NCI-H1930 (cell line): ENCODE measurements around the gene FTSJ3.

Experiments used
- DNase-seq, 2 experiments: peaks; one replicate each; lab custom pipeline; 2025; lab: John Stamatoyannopoulos, UW

The FTSJ3 gene

DNA sequence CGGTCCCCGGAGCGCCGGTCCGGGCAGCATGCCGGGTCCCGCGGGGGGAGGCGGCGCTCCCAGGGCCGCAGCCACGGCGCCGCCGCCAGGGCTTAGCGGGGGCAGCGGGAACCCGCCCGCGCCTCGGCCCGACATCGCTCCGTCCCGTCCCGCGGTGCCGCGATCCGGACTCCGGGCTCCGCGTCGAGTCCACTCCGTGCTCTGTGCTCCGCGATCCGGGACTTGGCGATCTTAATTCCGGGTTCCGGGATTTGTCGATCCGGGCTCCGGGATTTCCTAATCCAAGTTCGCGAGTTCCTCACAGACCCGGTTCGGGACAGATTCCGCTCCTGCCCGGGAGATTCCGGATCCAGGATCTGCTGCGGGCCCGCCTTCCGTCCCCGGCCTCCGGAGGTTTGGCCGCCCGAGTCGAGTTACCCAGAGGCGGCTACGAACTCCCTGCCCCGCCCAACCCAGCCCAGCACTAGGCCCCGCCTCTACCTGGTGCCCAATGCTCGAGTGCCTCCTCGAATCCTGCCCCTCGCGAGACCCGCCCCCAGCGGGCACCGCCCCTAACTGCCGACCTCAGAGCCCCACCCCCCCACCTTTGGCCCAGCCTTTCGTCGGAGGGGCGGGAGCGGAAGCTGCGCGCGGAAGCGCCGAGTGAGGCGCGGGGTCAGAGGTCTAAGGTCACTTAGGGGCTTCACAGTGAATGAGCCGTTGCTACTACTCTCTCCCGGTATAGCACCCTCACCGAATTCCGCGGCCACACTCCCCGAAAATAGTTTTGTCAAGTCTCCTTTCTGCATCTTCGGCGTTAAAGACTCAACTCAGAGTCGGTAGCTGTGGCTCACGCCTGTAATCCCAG, 15.3 kb upstream of the FTSJ3 start, which contains the start of gene SMARCD2:
TSS of gene SMARCD2 (minus strand) at position 146 of the 847 bp plus-strand sequence. CDS start at position 135, 11 bp downstream.
- peak; percentile 99 for DNase-seq

GRCh38 chr17:63842173-63842539, 14.7 kb upstream of the FTSJ3 start:
- DNase-seq: no peak

GRCh38 chr17:63841350-63842172, 14.1 kb upstream of the FTSJ3 start:
- DNase-seq: no peak

GRCh38 chr17:63840591-63841349, 13.3 kb upstream of the FTSJ3 start:
- DNase-seq: no peak

GRCh38 chr17:63838631-63839171, 11.2 kb upstream of the FTSJ3 start:
- no peak for DNase-seq

DNA sequence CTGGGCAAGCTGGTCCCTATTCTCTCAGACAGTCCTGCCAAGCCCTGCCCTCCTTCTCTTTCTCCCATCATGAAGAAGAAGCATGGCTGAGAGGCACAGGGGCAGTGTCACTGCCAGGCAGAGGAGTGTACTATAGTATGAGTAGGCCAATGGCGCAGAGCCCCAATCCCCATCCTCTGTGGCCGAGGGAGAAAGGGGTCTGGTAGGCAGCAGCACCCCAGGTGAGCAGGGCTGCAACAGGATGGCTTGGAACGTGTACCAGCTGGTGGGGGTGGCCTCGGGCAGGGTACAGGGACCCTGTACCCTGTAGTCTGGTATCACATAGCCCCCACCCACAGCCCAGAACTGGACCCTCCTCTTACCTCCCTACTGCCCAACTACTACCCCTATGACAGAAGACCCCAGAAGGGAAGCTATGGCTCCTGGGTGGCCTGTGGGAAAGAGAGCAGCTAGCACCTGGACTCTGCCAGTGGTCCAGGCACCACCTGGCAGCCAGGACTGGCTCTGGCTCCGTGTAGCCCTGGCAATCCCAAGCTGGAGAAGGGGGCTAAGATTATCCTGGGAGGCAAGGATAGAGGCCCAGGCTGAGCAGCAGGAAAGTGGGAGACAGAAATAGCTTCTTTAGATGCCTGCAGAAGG, 10.6 kb upstream of the FTSJ3 start:
- DNase-seq: no peak

GRCh38 chr17:63837480-63837879, 10.0 kb upstream of the FTSJ3 start:
- no peak for DNase-seq

DNA sequence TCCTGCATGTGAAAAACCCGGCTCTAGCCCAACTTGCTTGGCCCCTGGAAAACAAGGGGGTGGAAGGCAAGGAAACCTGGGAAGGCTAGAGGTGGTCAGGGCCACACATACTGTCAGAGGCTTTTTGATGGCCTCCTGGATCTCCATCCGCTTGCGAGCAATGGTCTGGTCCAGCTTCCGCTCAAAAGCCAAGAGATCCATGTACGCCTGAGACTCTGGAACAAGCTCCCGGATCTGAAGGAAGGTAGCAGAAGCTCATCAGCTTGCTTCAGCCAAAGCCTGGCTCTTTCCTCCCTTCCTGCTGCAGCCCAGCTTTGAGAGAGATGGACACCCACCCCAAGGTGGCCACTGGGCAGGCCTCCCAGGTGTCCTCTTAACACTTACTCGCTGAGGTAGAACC, 9.3 kb upstream of the FTSJ3 start:
- DNase-seq: no peak

DNA sequence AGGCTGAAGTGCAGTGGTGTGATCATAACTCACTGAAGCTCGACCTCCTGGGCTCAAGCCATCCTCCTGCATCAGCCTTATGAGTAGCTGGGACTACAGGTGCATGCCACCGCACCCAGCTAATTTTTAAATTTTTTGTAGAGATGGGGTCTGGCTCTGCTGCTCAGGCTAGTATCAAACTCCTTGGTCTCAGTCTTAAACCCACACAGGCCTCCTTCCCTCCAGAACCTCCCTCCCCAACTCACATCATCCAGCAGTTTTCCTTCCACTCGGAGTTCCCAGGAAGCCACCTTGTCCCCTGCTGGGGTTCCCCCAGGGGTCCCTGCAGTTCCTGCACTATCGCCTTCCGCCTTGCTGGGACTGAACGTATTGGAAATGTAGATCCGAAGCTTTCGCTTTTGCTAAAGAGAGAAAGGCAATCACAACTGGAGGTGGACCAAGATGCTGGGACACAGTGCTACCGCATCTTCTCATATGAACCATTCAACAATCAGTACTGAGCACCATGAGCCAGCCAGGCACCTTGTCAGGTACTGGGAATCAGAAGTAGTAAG, 7.8 kb upstream of the FTSJ3 start:
- DNase-seq: no peak

DNA sequence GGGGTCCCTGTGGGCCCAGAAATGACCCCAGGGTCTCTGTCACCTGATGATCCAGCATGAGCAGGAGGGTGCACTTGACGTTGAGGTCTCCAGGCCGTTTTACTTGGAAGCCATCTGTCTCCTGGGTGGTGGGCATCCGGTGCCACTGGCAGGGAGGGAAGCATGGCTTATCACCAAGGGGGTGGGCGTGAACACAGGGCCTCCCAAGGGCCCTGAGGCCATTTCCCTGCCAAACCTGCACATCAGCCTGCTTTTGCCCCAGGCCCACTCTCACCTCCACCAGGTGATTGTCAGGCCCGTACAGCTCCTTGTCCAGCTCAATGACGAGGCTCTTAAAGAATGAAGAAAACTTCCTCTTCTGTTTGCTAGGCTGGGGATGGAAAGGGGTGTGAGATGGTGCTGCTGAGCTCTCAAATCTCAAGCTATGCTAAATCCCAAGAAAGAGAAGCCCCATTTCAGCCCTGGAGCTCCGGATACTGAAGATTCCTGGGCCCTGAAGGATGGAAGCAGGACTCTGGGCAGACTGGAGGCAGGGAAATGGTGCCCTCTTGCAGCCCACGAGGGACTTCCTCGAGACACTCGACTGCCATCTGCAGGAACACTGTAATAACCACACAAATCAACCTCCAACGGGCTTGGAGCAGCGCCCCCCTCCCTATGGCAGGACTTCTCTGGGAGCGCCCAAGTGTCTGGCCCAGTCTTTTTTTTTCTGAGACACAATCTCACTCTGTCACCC, 7.1 kb upstream of the FTSJ3 start:
- peak; percentile 84 to 87 for DNase-seq

GRCh38 chr17:63833741-63834373, 6.4 kb upstream of the FTSJ3 start:
- no peak for DNase-seq

DNA sequence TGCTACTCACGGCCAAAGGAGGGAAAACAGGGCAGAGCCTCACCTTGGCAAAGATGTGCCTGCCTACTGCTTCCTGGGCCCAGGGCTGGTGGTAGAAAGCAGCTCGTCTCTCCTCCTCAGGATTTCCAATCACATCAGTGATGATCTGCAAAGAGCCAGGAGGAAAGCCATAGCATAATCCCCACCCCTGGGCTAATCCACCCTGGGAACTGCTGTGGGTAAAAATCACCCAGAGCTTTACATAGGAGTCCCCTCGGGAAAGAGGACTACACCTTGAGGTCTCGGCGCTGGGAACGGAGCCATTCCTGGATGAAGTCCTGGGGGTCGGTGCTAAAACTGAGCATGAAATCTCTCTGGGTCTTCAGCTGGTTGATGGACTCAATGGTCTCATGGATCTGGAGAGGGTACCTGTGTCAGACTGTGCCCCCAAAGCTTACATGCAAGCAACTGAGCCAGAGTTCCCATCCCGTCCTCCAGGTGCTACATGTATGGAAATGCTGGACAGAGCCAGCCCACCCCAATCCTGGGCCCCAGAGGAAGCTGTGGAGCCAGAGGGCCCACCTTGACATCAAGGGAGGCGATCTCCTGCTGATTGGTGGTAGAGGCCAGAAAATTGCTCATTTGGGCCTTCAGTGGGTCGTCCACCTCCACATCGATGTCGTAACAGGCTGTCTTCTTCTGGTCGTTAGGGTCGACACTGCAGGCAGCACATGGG, 5.7 kb upstream of the FTSJ3 start:
- DNase-seq: no peak

GRCh38 chr17:63832455-63832854, 5.0 kb upstream of the FTSJ3 start:
- no peak for DNase-seq

GRCh38 chr17:63832014-63832413, 4.6 kb upstream of the FTSJ3 start:
- DNase-seq: no peak

- no peak for DNase-seq
Observed at GRCh38 chr17:63831505-63831904, 4.0 kb upstream of the FTSJ3 start.

DNA sequence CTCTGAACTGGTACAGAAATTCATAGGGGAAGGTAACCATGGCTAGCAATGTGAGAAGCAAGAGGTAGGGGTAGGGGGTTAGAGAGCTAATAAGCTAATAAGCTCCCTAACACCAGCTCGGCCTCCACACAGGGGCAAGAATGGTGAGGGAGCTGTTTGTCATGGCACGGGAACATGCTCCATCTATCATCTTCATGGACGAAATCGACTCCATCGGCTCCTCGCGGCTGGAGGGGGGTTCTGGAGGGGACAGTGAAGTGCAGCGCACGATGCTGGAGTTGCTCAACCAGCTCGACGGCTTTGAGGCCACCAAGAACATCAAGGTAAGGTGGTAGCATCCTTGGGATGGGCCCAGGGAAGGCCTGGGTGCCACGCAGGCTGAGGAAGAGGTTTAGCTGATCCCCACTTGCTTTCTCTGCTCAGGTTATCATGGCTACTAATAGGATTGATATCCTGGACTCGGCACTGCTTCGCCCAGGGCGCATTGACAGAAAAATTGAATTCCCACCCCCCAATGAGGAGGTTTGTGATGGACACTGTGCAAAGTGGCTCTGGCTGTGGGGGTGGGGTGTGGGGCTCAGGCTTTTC, 3.5 kb upstream of the FTSJ3 start:
- DNase-seq: no peak

GRCh38 chr17:63830278-63830677, 2.8 kb upstream of the FTSJ3 start:
- no peak for DNase-seq

- DNase-seq: no peak
Observed at GRCh38 chr17:63828936-63829335, 1.5 kb upstream of the FTSJ3 start.

DNA sequence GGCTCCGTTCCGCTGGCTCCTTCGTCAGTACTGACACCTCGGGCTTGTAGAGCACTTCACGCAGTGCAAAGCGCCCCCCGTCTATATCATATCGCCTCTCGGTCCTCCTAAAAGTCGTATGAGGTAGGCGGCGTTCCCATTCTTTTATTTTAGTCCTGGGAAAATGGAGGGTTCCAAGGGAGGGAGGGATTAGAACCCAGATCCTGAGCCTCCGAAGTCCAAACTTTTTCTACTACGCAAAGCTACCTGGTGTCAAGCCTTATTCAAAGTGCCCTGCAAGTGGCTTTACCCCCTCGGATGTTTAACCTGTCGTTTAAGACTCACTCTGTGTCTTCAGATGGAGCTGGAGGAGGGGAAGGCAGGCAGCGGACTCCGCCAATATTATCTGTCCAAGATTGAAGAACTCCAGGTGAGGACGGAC, 348 bp upstream of the FTSJ3 start:
- no peak for DNase-seq
